ENCODE data around the gene ATP9A.
A peak's percentile ranks its signal among the peaks of the same experiment; 100 is the strongest.

The ATP9A gene

DNA sequence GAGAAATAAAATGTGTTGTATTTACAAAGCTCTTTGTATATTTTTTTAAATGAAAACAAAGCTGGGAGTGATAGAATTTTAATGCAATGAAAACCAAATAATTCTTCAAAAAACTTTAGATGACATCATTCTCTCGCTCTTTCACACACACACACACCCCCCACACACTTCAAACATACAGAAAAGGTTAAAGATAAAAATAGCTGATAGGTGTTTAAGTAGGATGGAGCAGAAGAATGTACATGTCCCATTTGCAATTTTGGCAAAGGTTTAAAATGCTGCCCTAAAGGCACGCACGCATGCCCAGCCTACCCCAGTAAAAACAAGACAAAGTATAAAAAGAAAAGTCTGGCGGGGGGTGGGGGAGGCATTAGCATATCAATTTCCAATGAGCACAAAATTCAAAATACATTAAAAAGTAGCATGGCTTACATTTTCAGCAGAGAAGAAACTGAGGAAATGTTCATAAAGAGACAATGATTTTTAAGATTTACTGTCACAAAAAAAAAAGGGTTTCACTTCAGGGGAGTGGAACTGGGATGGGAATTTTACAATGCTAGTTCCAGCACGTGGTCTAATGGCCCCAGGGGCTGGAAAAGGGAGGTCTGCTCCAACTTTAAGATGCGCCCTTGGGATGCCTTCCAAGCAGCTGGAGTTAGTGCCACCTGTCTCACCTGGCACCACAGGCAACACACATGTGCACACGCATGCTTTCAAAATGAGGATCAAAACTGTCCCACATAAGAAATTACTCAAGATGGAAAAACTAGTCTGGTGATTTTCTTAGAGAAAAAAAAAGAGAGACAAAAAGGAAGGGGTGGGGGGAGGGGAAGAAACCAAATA is 170.6 kb downstream of the ATP9A start:
- no peak for DNase-seq (ENCODE audit: low read depth)
- H3K4me3 ChIP-seq (ENCODE audit: low read depth, low read length) = no peak overlapping the region
- no peak for TF ChIP-seq CTCF (IDR thresholded peaks at IDR 0.05; ENCODE audit: low read depth, low read length, missing control alignments)

- no peak overlapping the region for H3K4me3 ChIP-seq (ENCODE audit: low read depth, low read length)
- DNase-seq (ENCODE audit: low read depth) = no peak
- TF ChIP-seq CTCF (IDR thresholded peaks at IDR 0.05; ENCODE audit: low read depth, low read length, missing control alignments) = no peak
Measured at GRCh38 chr20:51596668-51597388, 171.4 kb downstream of the ATP9A start.

DNA sequence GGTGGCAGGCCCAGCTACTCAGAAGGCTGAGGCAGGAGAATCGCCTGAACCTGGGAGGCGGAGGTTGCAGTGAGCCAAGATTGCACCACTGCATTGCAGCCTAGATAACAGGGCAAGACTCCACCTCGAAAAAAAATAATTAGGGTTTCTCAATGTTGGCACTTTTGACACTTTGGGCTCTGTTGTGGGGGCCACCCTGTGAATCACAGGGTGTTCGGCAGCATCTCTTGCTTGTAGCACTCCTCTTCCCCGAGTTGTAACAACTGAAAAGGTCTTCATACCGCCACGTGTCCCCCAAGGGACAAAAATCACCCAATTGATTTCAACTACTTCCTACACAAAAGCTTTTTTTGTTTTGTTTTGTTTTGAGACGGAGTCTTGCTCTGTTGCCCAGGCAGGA is 172.4 kb downstream of the ATP9A start:
- TF ChIP-seq CTCF (IDR thresholded peaks at IDR 0.05; ENCODE audit: low read depth, low read length, missing control alignments) = no peak
- no peak for DNase-seq (ENCODE audit: low read depth)
- no peak overlapping the region for H3K4me3 ChIP-seq (ENCODE audit: low read depth, low read length)

DNA sequence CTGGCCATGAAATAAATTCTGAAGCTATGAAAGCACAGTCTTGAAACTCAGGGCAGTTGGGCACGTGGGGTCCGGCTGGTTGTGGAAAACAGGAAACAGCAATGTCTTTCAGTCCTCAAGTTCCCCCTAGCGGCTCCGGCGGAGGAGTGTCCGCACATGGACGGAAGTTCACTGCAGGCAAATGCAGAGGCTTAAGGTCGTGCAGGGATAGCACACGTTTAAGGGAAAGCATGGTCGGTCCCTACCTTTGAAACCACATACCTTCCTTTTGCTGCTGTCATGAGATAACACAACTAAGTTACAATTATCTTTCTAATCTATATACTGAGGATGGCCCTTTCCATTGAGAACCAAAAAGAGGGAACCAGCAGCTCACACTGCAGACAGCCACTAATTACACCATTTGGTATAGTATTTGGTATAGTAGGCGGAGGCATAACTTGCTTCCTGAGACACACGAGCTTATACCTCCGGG is 173.1 kb downstream of the ATP9A start:
- no peak overlapping the region for H3K4me3 ChIP-seq (ENCODE audit: low read depth, low read length)
- peak; percentile 91 for TF ChIP-seq CTCF (IDR thresholded peaks at IDR 0.05; ENCODE audit: low read depth, low read length, missing control alignments)
- peak; percentile 79 for DNase-seq (ENCODE audit: low read depth)

GRCh38 chr20:51594236-51595057 is 173.7 kb downstream of the ATP9A start:
- no peak overlapping the region for H3K4me3 ChIP-seq (ENCODE audit: low read depth, low read length)
- TF ChIP-seq CTCF (IDR thresholded peaks at IDR 0.05; ENCODE audit: low read depth, low read length, missing control alignments) = no peak
- no peak for DNase-seq (ENCODE audit: low read depth)

- no peak for TF ChIP-seq CTCF (IDR thresholded peaks at IDR 0.05; ENCODE audit: low read depth, low read length, missing control alignments)
- H3K4me3 ChIP-seq (ENCODE audit: low read depth, low read length) = no peak overlapping the region
- DNase-seq (ENCODE audit: low read depth) = no peak
Measured at GRCh38 chr20:51593584-51593983, 174.6 kb downstream of the ATP9A start.
